Nephron (organoid): ENCODE measurements around the gene SHH.

Experiments
- H3K27ac Mint-ChIP-seq, 3 experiments: 2 replicates each; pipeline ENCODE4 v1.8.0; 2020; ENCODE audit warnings: mixed read lengths in 3 of 3, mild to moderate bottlenecking in 2 of 3, moderate library complexity in 1 of 3
- H3K27me3 Mint-ChIP-seq: 2 replicates; pipeline ENCODE4 v1.8.0; 2021; ENCODE audit warnings: low read depth, mild to moderate bottlenecking, moderate library complexity, mixed read lengths
- H3K36me3 Mint-ChIP-seq: 2 replicates; pipeline ENCODE4 v1.8.0; 2020; ENCODE audit warnings: low read depth, mixed read lengths
- H3K4me1 Mint-ChIP-seq: 2 replicates; pipeline ENCODE4 v1.8.0; 2020; ENCODE audit warnings: mixed read lengths
- H3K4me3 Mint-ChIP-seq, 3 experiments: 2 replicates each; pipeline ENCODE4 v1.8.0; 2020; ENCODE audit warnings: mild to moderate bottlenecking in 3 of 3, mixed read lengths in 3 of 3, moderate library complexity in 2 of 3
- H3K9me3 Mint-ChIP-seq: 2 replicates; pipeline ENCODE4 v1.8.0; 2020; ENCODE audit warnings: mixed read lengths
- CTCF ChIP-seq, 3 experiments: fragments of 200-600 bp; sonication (generic); IDR thresholded peaks; one replicate each; pipeline ENCODE4 v1.5.0; 2021; ENCODE audit warnings: antibody characterized with exemption in 3 of 3; ENCODE audit not compliant: unreplicated experiment in 3 of 3

Gene SHH

GRCh38 chr7:155804897-155805825, 7.1 kb downstream of the SHH start:
- TF ChIP-seq CTCF (IDR thresholded peaks at IDR 0.05; ENCODE audit: unreplicated experiment in 3 of 3) = peak; percentile 43 to 78 (median 60)
- peak overlapping the region; percentile 67 to 82 (median 77) for H3K4me3 Mint-ChIP-seq
- no peaks in the 10 kb centered on the region for H3K9me3 Mint-ChIP-seq
- peaks cover 28% of the 10 kb centered on the region for H3K4me1 Mint-ChIP-seq
- H3K36me3 Mint-ChIP-seq = no peaks in the 10 kb centered on the region
- peaks cover 93% of the 10 kb centered on the region for H3K27me3 Mint-ChIP-seq
- H3K27ac Mint-ChIP-seq = no peak overlapping the region

GRCh38 chr7:155804431-155804831, 7.8 kb downstream of the SHH start:
- Mint-ChIP-seq H3K9me3 (no peaks in the 10 kb centered on the region), H3K27ac (no peak overlapping the region), H3K36me3 (no peaks in the 10 kb centered on the region), H3K27me3 (peaks cover 95% of the 10 kb centered on the region), H3K4me3 (peak overlapping the region; percentile 39 to 67 (median 64)), H3K4me1 (peaks cover 28% of the 10 kb centered on the region)
- TF ChIP-seq CTCF (IDR thresholded peaks at IDR 0.05; ENCODE audit: unreplicated experiment in 3 of 3) = no peak

- no peak for TF ChIP-seq CTCF (IDR thresholded peaks at IDR 0.05; ENCODE audit: unreplicated experiment in 3 of 3)
- peak overlapping the region; percentile 79 to 83 (median 80) for H3K4me3 Mint-ChIP-seq
- no peaks in the 10 kb centered on the region for H3K36me3 Mint-ChIP-seq
- peaks cover 24% of the 10 kb centered on the region for H3K4me1 Mint-ChIP-seq
- H3K27ac Mint-ChIP-seq = no peak overlapping the region
- H3K9me3 Mint-ChIP-seq = no peaks in the 10 kb centered on the region
- H3K27me3 Mint-ChIP-seq = peaks cover 95% of the 10 kb centered on the region
Measured at GRCh38 chr7:155803418-155804376, 8.6 kb downstream of the SHH start.

- Mint-ChIP-seq H3K9me3 (no peaks in the 10 kb centered on the region), H3K36me3 (no peaks in the 10 kb centered on the region), H3K27ac (no peak overlapping the region), H3K4me1 (peaks cover 23% of the 10 kb centered on the region), H3K27me3 (peaks cover 96% of the 10 kb centered on the region), H3K4me3 (no peak overlapping the region)
- TF ChIP-seq CTCF (IDR thresholded peaks at IDR 0.05; ENCODE audit: unreplicated experiment in 3 of 3) = no peak
Measured at GRCh38 chr7:155802906-155803417, 9.3 kb downstream of the SHH start.

GRCh38 chr7:155802291-155802690, 10.0 kb downstream of the SHH start:
- H3K9me3 Mint-ChIP-seq = no peaks in the 10 kb centered on the region
- no peak overlapping the region for H3K27ac Mint-ChIP-seq
- H3K27me3 Mint-ChIP-seq = peaks cover 94% of the 10 kb centered on the region
- peak overlapping the region; percentile 26 to 52 (median 42) for H3K4me3 Mint-ChIP-seq
- H3K36me3 Mint-ChIP-seq = no peaks in the 10 kb centered on the region
- no peak for TF ChIP-seq CTCF (IDR thresholded peaks at IDR 0.05; ENCODE audit: unreplicated experiment in 3 of 3)
- H3K4me1 Mint-ChIP-seq = peaks cover 19% of the 10 kb centered on the region
